DND-41 (cell line): ENCODE results near the gene ARNT2.

ENCODE experiments used
- ATAC-seq: fragments of 200-7000 bp; cut with Tn5 transposase; 3 replicates; pipeline ENCODE4 v1.9.1; 2021; ENCODE audit warnings: low read depth; ENCODE audit not compliant: insufficient read depth
- DNase-seq: peaks from one replicate; pipeline ENCODE4 v3.0.0-alpha.2; 2020
- H2AFZ ChIP-seq: 2 replicates; pipeline ENCODE4 v1.6.0; 2012; ENCODE audit warnings: low read depth, low read length
- H3K27ac ChIP-seq: 2 replicates; pipeline ENCODE4 v1.5.1; 2012; ENCODE audit warnings: low read length, inconsistent platforms
- H3K27me3 ChIP-seq: fragments of 200-600 bp; sonication (generic); 2 replicates; pipeline ENCODE4 v1.6.0; 2012; ENCODE audit warnings: low read length, mild to moderate bottlenecking, inconsistent platforms; ENCODE audit not compliant: insufficient read depth, poor library complexity
- H3K36me3 ChIP-seq: 2 replicates; pipeline ENCODE4 v1.5.1; 2012; ENCODE audit warnings: low read length, inconsistent platforms; ENCODE audit not compliant: insufficient read depth
- H3K4me1 ChIP-seq: 2 replicates; pipeline ENCODE4 v1.5.1; 2012; ENCODE audit warnings: mild to moderate bottlenecking, low read length; ENCODE audit not compliant: insufficient read depth
- H3K4me2 ChIP-seq: 2 replicates; pipeline ENCODE4 v1.6.0; 2012; ENCODE audit warnings: mild to moderate bottlenecking, moderate library complexity, low read length, inconsistent platforms; ENCODE audit not compliant: insufficient read depth
- H3K4me3 ChIP-seq, 2 experiments: fragments of 200-600 bp in 1 of 2; shearing (Covaris generic) in 1 of 2; 2 replicates each; pipeline ENCODE4 v1.5.1; 2012 to 2016; ENCODE audit warnings: inconsistent platforms in 2 of 2, low read length in 2 of 2, mild to moderate bottlenecking in 2 of 2, low read depth in 1 of 2, moderate library complexity in 1 of 2
- H3K79me2 ChIP-seq: 2 replicates; pipeline ENCODE4 v1.6.0; 2012; ENCODE audit warnings: low read length, inconsistent platforms; ENCODE audit not compliant: insufficient read depth
- H3K9ac ChIP-seq: 2 replicates; pipeline ENCODE4 v1.6.0; 2012; ENCODE audit warnings: low read depth, mild to moderate bottlenecking, inconsistent platforms, low read length, moderate library complexity
- H3K9me3 ChIP-seq: 2 replicates; pipeline ENCODE4 v1.5.1; 2012; ENCODE audit warnings: low read length, moderate library complexity, mild to moderate bottlenecking, inconsistent platforms; ENCODE audit not compliant: insufficient read depth, severe bottlenecking
- H4K20me1 ChIP-seq: 2 replicates; pipeline ENCODE4 v1.6.0; 2012; ENCODE audit warnings: low read length; ENCODE audit not compliant: insufficient read depth
- EZH2 ChIP-seq: IDR thresholded peaks from 3 replicates; pipeline ENCODE4 v1.6.1; 2012; ENCODE audit warnings: borderline replicate concordance, low read depth, mild to moderate bottlenecking, moderate library complexity, low read length, inconsistent platforms; ENCODE audit not compliant: severe bottlenecking
- TF ChIP-seq, protein P1 (sequence below): IDR thresholded peaks from 2 replicates; pipeline ENCODE4 v1.5.1; 2012; ENCODE audit warnings: borderline replicate concordance, low read length, moderate library complexity, mild to moderate bottlenecking; ENCODE audit not compliant: poor library complexity, severe bottlenecking; ENCODE audit errors: extremely low read depth

Gene ARNT2

GRCh38 chr15:80615361-80615736 lies 211.2 kb downstream of the ARNT2 start:
- H3K4me1 ChIP-seq = no peaks in the 10 kb centered on the region
- no peaks in the 10 kb centered on the region for H3K36me3 ChIP-seq
- TF ChIP-seq EZH2 = no peak
- TF ChIP-seq, protein P1, sequence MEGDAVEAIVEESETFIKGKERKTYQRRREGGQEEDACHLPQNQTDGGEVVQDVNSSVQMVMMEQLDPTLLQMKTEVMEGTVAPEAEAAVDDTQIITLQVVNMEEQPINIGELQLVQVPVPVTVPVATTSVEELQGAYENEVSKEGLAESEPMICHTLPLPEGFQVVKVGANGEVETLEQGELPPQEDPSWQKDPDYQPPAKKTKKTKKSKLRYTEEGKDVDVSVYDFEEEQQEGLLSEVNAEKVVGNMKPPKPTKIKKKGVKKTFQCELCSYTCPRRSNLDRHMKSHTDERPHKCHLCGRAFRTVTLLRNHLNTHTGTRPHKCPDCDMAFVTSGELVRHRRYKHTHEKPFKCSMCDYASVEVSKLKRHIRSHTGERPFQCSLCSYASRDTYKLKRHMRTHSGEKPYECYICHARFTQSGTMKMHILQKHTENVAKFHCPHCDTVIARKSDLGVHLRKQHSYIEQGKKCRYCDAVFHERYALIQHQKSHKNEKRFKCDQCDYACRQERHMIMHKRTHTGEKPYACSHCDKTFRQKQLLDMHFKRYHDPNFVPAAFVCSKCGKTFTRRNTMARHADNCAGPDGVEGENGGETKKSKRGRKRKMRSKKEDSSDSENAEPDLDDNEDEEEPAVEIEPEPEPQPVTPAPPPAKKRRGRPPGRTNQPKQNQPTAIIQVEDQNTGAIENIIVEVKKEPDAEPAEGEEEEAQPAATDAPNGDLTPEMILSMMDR = no peak
- ATAC-seq (no peak), DNase-seq (no peak)
- no peak overlapping the region for H3K27ac ChIP-seq
- H3K4me2 ChIP-seq = no peak overlapping the region
- H3K9ac ChIP-seq = no peak overlapping the region
- H4K20me1 ChIP-seq = no peaks in the 10 kb centered on the region
- H3K9me3 ChIP-seq = no peaks in the 10 kb centered on the region
- H2AFZ ChIP-seq = no peak overlapping the region
- no peaks in the 10 kb centered on the region for H3K79me2 ChIP-seq
- H3K4me3 ChIP-seq = no peak overlapping the region
- H3K27me3 ChIP-seq = no peaks in the 10 kb centered on the region

- Histone ChIP-seq H3K4me3 (no peak overlapping the region), H3K9me3 (no peaks in the 10 kb centered on the region), H3K27ac (no peak overlapping the region), H3K9ac (no peak overlapping the region), H3K4me2 (no peak overlapping the region), H2AFZ (no peak overlapping the region), H3K79me2 (no peaks in the 10 kb centered on the region), H3K4me1 (no peaks in the 10 kb centered on the region), H3K36me3 (no peaks in the 10 kb centered on the region), H3K27me3 (no peaks in the 10 kb centered on the region), H4K20me1 (no peaks in the 10 kb centered on the region)
- TF ChIP-seq, protein P1 = no peak
- TF ChIP-seq EZH2 = no peak
- DNase-seq = no peak
- ATAC-seq = no peak
Observed at GRCh38 chr15:80615783-80616391, 211.7 kb downstream of the ARNT2 start.

DNA sequence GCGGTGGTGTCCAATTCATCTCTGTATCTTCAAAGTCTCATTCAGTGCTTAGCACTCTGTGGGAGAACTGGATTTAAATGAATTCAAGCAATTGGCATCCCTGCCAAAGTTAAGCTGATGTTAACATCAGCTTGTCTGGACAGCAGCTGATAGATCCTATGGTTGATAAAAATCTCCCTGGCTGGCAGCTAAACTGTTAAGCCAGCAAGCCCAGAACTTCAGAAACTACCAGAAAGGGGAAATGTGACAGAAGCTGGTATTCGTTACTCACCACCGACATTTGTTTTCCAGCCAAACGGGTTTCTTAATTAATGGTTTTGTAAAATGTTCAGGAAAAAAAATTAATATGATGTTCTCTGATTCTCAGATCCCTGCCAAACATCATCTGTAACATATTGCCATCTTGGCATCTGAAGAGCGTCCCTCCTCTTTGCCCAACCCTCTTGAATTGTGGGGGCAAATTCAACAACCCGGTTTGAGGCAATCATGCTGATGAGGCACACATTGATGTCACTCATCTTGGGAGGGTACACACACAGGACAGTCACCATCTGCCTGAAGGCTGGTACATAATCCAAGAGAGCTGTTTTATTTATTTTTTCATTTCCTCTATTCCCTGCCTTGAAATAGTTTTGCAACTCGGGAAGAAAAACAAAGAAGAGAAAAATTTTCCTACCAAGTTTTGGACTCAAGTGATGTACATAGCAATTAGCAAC lies 214.7 kb downstream of the ARNT2 start:
- no peaks in the 10 kb centered on the region for H3K27me3 ChIP-seq
- H3K79me2 ChIP-seq = no peaks in the 10 kb centered on the region
- DNase-seq (no peak), ATAC-seq (no peak)
- no peak overlapping the region for H3K4me3 ChIP-seq
- TF ChIP-seq EZH2 = no peak
- TF ChIP-seq, protein P1 = no peak
- no peaks in the 10 kb centered on the region for H3K4me1 ChIP-seq
- H3K9ac ChIP-seq = no peak overlapping the region
- no peak overlapping the region for H3K4me2 ChIP-seq
- no peaks in the 10 kb centered on the region for H4K20me1 ChIP-seq
- H2AFZ ChIP-seq = no peak overlapping the region
- no peaks in the 10 kb centered on the region for H3K36me3 ChIP-seq
- H3K27ac ChIP-seq = no peak overlapping the region
- H3K9me3 ChIP-seq = no peaks in the 10 kb centered on the region
